Testis (tissue), 3 donors: ENCODE data around the gene IFNL1. TPM values are rescaled to one million over a fixed set of nuclear protein-coding genes. Genes with fewer than 3 reads are reported as not detected.
"Not testable (repeated sequence)": the region's sequence is repeated elsewhere in the genome, so short reads cannot be mapped to it uniquely, and the experiment has no call there.

Experiments used
- DNase-seq: peaks from one replicate; pipeline ENCODE4 v3.0.0-alpha.2; 2019
- H3K27ac ChIP-seq, 2 donors: fragments of 200-600 bp; sonication (generic); one replicate each; pipeline ENCODE4 v1.5.1; 2019
- H3K27me3 ChIP-seq: fragments of 200-600 bp; sonication (generic); one replicate; pipeline ENCODE4 v1.5.1; 2019
- H3K36me3 ChIP-seq: fragments of 200-600 bp; sonication (generic); one replicate; pipeline ENCODE4 v1.5.1; 2017; ENCODE audit warnings: low read depth; ENCODE audit errors: missing control alignments
- H3K4me1 ChIP-seq: fragments of 200-600 bp; sonication (generic); one replicate; pipeline ENCODE4 v1.5.1; 2019
- H3K4me3 ChIP-seq, 2 donors: fragments of 200-600 bp; sonication (generic); one replicate each; pipeline ENCODE4 v1.5.1; 2017 to 2019
- H3K9me3 ChIP-seq: fragments of 200-600 bp; sonication (generic); one replicate; pipeline ENCODE4 v1.5.1; 2017
- POLR2A ChIP-seq: fragments of 450-650 bp; IDR thresholded peaks from one replicate; pipeline ENCODE4 v1.6.1; 2017; ENCODE audit warnings: antibody characterized with exemption, mild to moderate bottlenecking, moderate library complexity
- WGBS, 2 donors: methylation state at CpG; one replicate each; pipeline ENCODE4 v1.1.5; 2018; 5-methylcytosine and 5-hydroxymethylcytosine counted together
- intact Hi-C: fragments of 100-400 bp; cut with DNase I; formaldehyde crosslinking; loops from one replicate; pipeline ENCODE4 v1.15.1; 2023; ENCODE audit warnings: low total_unique reads
- polyA plus RNA-seq: library from polyadenylated mRNA; stranded (reverse); fragments of 350-450 nt; fragmentation: Illumina TruSeq; extraction: RNeasy Lipid Tissue Mini Kit (QIAGEN cat#74804); gene quantifications from one replicate; pipeline ENCODE4 v1.2.3, GENCODE V29; 2014; ENCODE audit warnings: low read depth, low replicate concordance; ENCODE audit not compliant: insufficient read depth
- total RNA-seq, 2 donors: library from RNA; depleted of rRNA; stranded (reverse); fragments of >200 nt; gene quantifications; one replicate each; pipeline ENCODE4 v1.2.3, GENCODE V29; 2016
- TF ChIP-seq, protein P1 (sequence below), 3 experiments: fragments of 450-650 bp in 2 of 3; fragments of 200-600 bp in 1 of 3; sonication (generic) in 1 of 3; IDR thresholded peaks; one replicate each; pipeline ENCODE4 v1.5.1; 2016 to 2019; ENCODE audit warnings: antibody characterized with exemption in 3 of 3, mild to moderate bottlenecking in 2 of 3, moderate library complexity in 1 of 3

Gene IFNL1
- total and polyA plus RNA-seq, 3 donors from 2014 or later, result not detected

DNA sequence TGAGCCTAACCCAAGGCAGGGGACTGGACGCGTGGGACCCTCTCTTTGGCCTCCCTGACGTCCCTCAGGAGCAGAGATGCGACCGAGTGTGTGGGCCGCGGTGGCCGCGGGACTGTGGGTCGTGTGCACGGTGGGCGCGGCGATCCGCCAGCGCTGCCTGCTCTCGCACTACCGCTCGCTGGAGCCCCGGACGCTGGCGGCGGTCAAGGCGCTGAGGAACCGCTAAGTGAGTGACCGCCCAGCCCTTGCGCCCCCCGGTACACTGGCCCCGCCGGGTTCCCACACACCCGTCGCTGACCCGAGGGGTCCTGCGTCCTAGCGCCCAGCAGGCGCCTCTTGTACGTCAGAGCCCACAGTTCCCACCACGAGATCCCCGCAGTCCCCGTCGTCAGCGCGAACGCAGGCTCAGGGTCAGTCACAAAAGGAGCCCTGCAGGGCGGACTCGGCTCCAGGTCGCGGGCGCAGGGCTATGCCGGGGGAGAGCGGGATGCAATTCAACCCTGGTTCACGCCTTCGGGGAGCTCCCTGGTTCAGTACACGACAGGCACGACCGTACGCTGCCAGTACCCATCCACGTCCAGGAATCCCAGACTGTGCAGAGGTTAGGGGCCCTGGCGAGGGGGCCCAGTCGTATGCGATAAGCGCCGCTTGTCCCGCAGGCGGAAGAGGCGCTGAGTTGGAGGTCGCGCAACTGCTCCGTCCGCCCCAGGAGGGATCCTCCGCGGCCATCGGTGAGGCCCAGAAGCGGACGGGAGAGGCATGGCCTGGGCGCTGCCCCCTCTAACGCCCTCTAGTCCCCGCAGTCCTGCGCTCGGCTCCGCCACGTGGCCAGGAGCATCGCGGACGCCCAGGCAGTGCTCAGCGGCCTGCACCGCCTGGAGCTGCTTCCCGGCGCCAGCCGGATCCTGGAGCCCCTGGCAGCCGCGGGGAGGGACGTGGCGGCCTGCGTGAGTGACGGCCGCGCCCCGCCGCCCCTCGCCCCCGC, 31.6 kb upstream of the IFNL1 start:
- Histone ChIP-seq H3K36me3 (no peaks in the 10 kb centered on the region), H3K4me1 (peaks cover 2% of the 10 kb centered on the region), H3K4me3 (peak overlapping the region; percentile 12 to 39), H3K27me3 (no peaks in the 10 kb centered on the region), H3K27ac (no peak overlapping the region), H3K9me3 (no peaks in the 10 kb centered on the region)
- DNase-seq, result peak; percentile 22
- WGBS, 2 donors, result 3 to 4% methylated on average over 23 to 81 of the region's 102 CpGs
- TF ChIP-seq, protein P1, sequence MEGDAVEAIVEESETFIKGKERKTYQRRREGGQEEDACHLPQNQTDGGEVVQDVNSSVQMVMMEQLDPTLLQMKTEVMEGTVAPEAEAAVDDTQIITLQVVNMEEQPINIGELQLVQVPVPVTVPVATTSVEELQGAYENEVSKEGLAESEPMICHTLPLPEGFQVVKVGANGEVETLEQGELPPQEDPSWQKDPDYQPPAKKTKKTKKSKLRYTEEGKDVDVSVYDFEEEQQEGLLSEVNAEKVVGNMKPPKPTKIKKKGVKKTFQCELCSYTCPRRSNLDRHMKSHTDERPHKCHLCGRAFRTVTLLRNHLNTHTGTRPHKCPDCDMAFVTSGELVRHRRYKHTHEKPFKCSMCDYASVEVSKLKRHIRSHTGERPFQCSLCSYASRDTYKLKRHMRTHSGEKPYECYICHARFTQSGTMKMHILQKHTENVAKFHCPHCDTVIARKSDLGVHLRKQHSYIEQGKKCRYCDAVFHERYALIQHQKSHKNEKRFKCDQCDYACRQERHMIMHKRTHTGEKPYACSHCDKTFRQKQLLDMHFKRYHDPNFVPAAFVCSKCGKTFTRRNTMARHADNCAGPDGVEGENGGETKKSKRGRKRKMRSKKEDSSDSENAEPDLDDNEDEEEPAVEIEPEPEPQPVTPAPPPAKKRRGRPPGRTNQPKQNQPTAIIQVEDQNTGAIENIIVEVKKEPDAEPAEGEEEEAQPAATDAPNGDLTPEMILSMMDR (IDR thresholded peaks at IDR 0.05), result no peak
- TF ChIP-seq POLR2A, result no peak
- intact Hi-C loops, result no loop called here

DNA sequence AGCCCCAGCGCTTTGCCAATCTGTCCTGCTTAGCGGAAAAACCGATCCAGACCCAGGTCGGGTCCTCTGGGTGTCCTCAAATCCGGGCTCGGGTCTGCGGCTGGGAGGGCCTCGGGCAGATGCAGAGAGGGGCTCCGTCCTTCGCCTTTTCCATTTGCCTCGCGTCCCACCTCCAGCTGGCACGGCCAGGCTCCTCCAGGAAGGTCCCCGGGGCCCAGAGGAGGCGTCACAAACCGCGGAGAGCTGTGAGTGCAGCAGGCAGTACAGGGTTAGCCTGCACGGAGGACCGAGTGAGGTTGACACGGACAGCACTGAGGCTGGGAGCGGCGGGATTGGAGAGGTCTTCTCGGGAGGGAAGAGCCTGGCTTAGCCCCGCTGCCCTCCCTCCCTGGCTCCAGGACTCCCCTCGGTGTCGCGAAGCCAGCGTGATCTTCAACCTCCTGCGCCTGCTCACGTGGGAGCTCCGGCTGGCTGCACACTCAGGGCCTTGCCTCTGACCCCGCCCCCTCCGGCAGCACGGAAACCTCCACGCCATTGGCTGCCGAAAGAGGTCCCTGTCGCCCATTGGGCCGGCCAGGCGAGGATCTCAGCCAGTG, 30.8 kb upstream of the IFNL1 start:
- WGBS, 2 donors, result 12 to 37% methylated on average over 18 to 39 of the region's 39 CpGs
- Histone ChIP-seq H3K27ac (no peak overlapping the region), H3K4me1 (peaks cover 2% of the 10 kb centered on the region), H3K27me3 (no peaks in the 10 kb centered on the region), H3K36me3 (no peaks in the 10 kb centered on the region), H3K9me3 (no peaks in the 10 kb centered on the region), H3K4me3 (peak overlapping the region; percentile 12 to 39)
- intact Hi-C loops, result no loop called here
- TF ChIP-seq, protein P1 (IDR thresholded peaks at IDR 0.05), result no peak
- no peak for TF ChIP-seq POLR2A
- peak; percentile 73 for DNase-seq

DNA sequence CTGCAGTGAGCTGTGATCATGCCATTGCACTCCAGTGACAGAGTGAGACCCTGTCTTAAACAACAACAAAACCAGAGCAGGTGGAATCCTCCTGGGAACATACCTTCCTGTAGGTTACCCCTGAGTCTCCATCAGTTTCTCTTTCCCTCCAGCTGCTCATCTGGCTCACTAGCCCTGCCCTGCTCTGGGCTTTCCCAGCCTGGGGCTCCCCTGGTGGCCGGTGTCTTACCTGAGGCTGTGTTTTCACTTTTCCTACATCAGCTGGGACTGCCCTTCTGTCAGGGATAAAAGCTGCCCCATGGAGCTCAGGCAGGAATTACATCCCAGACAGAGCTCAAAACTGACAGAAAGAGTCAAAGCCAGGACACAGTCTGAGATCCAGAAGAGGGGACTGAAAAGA, 28.1 kb upstream of the IFNL1 start, which contains the start of gene IFNL2:
Gene IFNL2 (plus strand): TSS at position 312 of the 400 bp plus-strand sequence. CDS start 173 bp downstream, outside the sequence.
- H3K4me1 ChIP-seq, H3K27ac ChIP-seq, H3K36me3 ChIP-seq, H3K4me3 ChIP-seq, DNase-seq, H3K9me3 ChIP-seq, H3K27me3 ChIP-seq, intact Hi-C loops: not testable (repeated sequence)
- WGBS, 2 donors, result no CpG with 5 or more reads among the region's 1 CpG

DNA sequence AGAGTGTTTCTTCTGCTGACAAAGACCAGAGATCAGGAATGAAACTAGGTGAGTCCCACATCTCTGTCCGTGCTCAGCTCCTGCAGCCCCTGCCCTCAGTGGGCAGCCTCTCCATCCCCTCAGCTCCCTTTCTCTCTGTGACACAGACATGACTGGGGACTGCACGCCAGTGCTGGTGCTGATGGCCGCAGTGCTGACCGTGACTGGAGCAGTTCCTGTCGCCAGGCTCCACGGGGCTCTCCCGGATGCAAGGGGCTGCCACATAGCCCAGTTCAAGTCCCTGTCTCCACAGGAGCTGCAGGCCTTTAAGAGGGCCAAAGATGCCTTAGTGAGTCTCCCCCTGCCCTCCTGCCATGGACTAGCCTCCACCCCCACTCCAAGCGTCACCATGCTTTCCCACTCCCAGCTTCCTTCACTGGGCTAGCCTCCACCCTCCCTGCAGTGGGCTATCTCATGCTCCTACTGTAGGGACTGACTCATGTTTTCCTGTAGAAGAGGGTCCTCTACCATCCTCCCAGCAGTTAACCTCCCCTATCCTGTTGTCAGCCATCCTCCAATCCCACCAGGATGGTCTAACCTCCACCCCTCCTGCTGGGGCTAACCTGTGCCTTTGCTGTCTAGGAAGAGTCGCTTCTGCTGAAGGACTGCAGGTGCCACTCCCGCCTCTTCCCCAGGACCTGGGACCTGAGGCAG, 27.5 kb upstream of the IFNL1 start:
- intact Hi-C loops, H3K27me3 ChIP-seq: not testable (repeated sequence)

DNA sequence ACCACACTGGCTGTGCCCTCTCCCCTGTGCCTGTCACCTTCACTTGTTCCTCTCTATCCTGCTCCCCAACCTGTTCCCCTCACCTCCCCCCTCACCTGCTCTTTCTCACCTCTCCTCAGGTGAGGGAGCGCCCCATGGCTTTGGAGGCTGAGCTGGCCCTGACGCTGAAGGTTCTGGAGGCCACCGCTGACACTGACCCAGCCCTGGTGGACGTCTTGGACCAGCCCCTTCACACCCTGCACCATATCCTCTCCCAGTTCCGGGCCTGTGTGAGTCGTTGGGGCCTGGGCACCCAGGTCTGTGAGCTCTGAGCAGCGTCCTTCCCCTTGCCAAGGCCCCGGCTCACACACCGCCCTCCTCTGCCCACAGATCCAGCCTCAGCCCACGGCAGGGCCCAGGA, 26.8 kb upstream of the IFNL1 start:
- intact Hi-C loops, H3K36me3 ChIP-seq, H3K27me3 ChIP-seq, H3K9me3 ChIP-seq, H3K27ac ChIP-seq, DNase-seq, H3K4me1 ChIP-seq, H3K4me3 ChIP-seq: not testable (repeated sequence)
- 69 to 73% methylated on average over 2 to 10 of the region's 10 CpGs for WGBS, 2 donors

More for the DNA sequence above, 27.5 kb upstream of the IFNL1 start:
- not testable (repeated sequence) for H3K4me3 ChIP-seq, H3K27ac ChIP-seq, H3K36me3 ChIP-seq, H3K9me3 ChIP-seq, H3K4me1 ChIP-seq, DNase-seq
- 84 to 87% methylated on average over 3 to 10 of the region's 10 CpGs for WGBS, 2 donors
